Iris pigment epithelial cell (primary cell): Measurements from ENCODE around the gene IL1RAPL2.
A peak's percentile ranks its signal among the peaks of the same experiment; 100 is the strongest.
"Not testable (repeated sequence)": the region's sequence is repeated elsewhere in the genome, so short reads cannot be mapped to it uniquely, and the experiment has no call there.

Experiments
- DNase-seq: peaks from one replicate; pipeline ENCODE4 v3.0.0-alpha.2; 2011; ENCODE audit warnings: low read depth

IL1RAPL2 gene

DNA sequence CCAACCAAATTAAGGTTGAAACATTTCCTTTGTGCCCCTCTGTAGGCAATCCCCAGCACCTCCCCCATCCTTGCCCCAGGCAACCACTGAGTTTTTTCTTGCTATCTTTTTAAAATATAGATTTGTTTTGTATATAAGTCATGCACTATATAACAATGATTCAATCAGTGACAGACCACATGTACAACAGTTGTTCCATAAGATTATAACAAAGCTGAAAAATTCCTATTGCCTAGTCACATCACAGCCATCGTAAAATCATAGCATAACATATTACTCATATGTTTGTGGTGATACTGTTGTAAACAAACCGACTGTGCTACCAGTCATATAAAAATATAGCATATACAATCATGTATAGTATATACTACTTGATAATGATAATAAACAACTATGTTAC is 1044.4 kb downstream of the IL1RAPL2 start:
- DNase-seq = peak; percentile 33

DNA sequence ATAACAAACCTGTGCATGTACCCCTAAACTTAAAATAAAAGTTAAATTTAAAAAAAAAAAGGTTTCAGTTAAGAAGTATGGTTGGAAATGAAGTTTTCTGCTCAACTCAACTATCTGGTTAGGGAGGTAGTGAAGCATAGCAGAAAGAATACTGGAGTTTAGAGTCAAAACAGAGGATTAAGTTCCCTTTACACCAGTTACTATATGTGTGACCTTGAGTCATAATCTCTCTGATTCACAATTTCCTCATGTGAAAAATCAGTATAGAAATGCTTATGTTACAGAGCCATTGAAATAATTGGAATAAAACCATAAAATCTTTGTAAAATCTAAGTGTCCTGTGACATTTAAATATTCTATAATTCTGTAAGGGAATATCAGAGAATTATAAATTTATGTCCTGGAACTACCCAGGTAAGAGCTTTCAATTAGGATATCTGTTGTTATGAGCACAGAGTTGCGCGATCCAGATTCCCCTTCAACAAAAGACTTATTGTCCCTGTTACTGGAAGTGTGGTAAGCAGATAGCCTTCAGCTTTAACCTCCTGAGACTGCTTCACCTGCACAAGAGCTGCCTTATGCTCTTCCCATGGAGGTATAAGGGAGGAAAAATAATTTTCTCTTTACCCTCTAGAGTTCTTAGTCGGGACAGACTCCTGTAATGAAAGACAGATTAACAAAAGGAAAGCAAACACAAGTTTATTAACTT is 1052.5 kb downstream of the IL1RAPL2 start:
- DNase-seq = peak; percentile 28

DNA sequence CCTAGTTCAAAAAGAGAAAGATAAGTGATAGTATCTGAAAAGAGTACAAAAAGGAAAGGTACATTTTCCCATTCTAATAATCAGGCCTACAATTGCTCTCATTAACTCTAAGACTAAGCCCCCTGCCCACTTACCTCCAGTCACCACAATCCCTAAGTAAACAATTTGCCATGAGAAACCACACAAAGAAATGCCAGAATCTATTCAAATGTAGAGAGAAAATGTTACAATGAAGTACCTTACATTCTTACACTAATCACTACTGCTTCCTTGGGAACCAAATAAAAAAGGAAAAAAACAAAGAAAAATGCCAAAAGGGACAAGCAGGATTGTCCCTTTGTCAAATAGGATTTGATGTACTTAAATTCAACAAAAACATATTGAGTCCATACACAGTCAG is 1068.2 kb downstream of the IL1RAPL2 start:
- no peak for DNase-seq

DNA sequence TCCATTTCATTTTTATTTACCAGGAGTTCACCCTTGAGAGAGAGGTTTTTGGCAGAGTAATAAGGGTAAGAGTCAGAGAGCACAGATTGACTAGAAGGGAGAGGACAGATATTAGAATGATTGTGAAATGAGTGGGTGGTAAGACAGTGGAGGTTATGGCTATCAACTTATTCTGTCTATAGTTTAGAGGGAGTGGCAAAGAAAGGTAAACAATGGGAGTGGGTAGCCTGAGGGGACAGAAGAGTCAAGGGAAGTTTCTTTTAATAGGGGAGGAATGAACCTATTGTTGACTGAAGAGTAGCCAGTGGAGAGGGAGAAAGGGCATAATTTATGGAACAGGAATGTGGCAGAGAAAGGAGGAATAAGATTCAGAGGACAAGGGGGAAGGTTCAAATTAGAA is 1069.8 kb downstream of the IL1RAPL2 start:
- DNase-seq = no peak

DNA sequence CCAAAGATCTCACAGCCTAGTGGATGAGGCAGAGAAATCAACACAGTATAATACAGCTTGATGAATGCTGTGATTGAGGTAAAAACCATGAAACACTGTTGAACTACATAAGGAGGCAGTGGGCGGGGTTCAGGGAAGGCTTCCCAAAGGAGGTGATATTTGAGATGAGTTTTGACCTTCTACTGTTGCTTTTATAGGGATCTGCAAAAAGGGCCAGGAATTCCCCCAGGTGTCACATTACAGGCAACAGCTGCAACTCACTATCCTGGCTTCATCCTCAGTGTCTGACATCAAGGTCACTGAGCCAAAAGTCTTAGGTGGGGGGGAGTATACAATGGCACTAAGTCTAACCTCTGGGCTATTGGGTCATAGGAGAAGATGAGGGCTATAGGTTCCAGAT is 1070.7 kb downstream of the IL1RAPL2 start:
- DNase-seq = peak; percentile 28

DNA sequence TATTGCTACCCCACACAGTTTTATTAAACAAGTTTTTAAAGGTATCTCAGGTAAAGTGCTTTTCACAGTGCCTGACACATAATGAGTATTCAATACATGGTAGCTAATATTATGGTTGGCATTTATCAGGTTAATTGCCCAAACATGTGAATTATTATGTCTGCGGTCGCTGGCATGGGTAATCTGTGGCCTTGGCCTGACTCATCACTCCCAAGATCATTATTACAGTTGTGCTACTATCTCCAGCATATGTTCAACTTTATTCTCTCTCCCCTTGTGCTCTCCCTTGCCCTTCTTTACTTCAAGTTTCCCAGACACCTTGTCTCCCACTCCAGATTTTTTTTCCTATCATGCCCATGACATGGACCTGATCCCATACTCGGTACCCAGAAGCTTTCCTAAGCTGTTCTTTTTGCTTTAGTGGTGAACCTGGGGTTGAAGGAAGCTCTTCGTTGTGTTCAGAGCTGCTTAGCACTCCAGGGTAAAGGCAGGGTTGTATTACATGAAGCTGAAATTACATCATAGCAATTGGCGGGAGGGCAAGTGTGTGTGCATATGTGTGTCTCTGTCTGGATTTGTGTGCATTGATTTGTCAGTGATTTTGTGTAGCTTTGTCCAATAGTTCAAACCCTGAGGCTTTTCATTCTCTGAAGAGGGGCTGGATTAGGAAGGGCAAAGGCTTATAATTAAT is 1079.8 kb downstream of the IL1RAPL2 start:
- DNase-seq = peak; percentile 42

DNA sequence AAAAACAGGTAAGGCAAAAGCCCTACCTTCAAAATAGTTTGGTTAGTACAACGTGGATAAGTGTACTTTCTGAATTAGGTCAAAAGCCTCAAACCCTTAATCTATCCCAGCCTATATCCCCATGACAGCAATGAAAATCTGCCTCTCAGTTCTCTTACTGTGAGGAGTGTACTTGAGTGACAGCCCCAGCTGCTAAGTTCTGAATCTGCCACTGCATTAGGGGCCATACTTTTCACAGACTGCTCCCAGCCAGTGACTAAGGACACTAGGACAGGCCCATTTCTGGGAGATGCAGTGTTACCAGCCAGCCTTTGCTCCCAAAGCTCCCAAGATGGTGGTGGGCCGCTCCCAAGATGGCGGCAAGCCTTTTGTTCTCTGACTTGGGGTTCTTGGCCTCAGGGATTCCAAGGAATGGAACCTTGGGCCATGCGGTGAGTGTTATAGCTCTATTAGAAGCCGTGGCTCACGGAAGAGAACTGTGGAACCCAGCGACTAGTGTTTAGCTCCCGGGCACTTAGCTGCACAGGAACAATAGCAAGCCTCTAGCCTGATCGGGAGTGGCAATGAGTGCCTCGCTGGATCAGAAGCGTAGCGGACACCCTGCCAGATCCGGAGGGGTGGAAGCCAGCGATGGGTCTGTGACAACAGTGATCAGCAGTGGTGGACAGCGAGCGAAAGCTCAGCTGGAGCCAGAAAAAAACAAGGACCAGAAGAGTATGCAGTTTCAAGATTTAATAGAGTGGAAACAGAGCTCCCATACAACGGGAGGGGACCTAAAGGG is 1080.8 kb downstream of the IL1RAPL2 start:
- DNase-seq = no peak

DNA sequence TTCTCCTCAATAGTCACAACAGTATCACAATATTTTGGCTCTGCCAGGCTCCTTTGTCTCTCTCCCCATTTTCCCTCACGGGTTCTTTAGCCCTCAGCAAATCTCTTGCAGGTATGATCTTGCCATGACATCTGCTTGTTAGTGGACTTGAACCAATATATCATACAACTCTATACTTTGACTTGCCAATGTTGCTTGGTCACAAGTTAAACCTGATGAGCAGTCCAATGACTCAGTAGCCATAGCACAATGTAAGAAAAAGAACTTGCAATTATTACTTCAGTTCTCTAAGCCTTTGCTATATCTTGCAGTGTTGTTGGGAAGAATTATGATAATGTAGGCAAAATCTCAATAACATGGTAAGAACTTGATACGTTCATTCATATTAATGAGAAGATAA is 1081.8 kb downstream of the IL1RAPL2 start:
- DNase-seq = no peak

DNA sequence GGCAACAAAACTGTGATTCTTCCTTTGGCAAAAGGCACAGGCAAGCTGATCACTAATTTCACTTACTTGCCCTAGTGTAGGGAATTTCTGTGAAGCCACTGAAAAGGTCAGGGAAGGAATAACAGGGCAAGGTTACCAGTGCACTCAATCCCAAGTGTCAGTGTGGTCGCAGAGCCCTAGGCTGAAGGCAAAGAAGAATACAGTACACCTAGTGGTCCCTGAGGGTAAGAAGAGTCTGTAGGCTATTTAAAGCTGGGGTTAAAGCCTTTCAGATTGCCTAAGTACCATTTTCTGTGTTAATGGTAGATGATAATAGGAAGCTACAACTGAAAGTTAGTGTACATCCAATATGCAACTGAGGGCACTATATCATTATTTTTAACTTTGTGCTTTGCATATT is 1082.7 kb downstream of the IL1RAPL2 start:
- no peak for DNase-seq

DNA sequence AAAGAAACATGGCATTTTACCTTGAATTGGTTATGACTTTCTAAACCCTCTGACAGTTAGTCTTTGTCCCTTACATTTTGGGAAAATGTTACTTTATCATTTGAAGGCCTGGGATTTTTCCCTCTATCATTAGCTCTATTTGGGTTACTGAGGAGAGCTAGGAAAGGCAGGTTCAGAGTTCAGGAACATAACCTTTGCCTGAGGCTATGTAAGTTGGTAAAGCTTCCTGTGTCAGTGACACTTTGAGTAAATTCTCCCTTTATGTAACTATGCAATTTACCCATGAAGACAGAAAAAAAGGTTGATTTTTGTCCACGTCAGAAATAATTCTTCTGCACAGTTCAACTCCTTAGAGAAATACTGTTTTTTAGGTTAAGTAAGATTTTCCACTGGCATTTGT is 1084.6 kb downstream of the IL1RAPL2 start:
- no peak for DNase-seq

DNA sequence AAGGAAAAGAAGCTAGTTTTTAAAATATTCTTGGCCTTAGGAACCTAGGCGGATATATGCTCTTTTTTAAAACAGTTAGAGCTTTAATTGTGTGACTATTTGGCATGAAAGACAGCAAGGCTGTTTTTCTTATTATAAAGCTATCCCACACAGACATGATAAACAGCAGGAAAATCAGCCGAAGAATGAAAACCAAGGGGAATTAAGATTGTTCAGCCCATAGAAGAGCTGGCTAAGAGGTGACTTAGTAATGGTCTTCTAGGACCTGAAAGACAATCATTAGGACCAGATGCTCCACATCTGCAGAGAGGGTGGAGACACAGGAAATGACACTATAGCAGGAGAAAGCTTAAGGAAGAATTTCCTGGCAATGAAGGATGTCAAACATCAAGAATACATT is 1085.0 kb downstream of the IL1RAPL2 start:
- no peak for DNase-seq

DNA sequence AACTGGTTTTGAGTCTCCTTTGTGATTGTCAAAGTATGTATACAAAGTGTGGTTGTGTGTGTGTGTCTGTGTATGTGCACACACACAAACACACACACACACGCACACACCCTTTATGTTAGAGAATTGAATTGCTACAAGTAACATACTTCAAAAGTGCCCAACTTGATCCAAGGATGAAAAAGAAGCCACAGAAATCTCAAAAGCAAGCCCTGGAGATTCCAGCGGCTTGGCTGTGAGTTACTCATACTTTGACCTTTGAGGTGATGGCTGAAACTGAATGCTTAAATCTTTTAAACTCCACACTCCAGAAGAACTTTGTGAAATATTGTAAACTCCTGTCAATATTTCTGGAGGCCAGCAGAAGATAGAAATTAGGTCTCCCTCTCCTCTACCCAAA is 1087.9 kb downstream of the IL1RAPL2 start:
- DNase-seq = peak; percentile 72

DNA sequence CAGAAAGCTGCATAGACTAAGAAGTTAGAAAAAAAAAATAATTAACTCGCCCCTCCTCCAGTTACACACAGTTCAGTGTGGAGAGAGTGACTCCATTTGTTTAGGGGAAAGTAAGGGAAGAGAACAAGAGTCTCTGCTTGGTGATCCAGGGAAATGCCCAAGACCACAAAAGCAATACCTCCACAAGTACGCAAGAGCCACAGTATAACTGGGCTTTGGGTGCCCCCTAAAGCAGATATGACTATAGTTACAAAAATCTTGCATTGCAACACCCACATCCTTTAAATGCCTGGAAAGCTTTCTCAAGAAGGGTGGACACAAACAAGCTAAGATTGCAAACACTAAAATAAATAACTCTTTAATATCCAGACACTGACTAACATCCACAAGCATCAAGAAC is 1092.1 kb downstream of the IL1RAPL2 start:
- peak; percentile 93 for DNase-seq

DNA sequence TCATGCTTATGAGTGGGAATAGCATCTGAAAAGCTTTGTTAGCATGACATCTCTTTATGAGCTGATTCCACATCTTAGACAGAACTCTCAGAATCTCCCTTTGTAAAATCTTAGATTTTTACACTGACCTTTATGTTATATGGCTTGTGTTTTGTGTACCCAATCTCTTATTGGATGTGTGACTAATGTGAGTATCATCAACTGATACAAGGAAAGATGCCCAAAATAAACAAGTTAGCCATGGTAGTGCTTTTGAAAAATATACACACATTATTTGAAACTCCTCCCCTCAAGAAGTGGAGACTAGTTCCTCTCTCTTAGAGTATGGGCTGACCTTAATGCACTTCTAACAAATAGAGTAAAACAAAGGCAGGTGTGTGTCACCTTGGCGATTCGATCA is 1096.2 kb downstream of the IL1RAPL2 start:
- DNase-seq = no peak

DNA sequence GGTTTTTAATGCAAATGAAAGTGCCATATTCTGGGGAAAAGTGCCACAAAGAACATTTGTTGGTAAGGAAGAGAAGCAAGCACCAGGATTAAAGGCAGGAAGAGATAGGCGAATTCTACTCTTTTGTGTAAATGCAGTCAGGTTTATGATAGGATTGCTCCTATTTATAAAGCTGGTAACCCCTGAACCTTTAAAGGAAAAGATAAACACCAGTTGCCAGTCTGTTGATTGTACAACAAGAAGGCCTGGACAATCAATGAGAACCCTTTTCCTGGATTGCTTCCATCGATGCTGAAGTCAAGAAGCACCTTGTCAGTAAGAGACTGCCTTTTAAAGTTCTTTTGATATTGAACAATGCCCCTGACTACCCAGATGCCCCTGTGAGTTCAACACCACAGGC is 1098.2 kb downstream of the IL1RAPL2 start:
- DNase-seq = no peak

DNA sequence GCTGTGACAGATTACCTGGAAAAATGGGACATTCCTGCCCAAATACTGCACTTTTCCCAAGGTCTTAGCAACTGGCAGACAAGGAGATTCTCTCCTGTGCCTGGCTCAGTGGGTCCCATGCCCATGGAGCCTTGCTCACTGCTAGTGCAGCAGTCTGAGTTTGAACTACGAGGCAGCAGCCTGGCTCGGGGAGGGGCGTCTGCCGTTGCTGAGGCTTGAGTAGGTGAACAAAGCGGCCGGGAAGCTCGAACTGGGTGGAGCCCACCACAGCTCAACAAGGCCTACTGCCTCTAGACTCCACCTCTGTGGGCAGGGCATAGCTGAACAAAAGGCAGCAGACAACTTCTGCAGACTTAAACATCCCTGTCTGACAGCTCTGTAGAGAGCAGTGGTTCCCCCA is 1118.3 kb downstream of the IL1RAPL2 start:
- not testable (repeated sequence) for DNase-seq

DNA sequence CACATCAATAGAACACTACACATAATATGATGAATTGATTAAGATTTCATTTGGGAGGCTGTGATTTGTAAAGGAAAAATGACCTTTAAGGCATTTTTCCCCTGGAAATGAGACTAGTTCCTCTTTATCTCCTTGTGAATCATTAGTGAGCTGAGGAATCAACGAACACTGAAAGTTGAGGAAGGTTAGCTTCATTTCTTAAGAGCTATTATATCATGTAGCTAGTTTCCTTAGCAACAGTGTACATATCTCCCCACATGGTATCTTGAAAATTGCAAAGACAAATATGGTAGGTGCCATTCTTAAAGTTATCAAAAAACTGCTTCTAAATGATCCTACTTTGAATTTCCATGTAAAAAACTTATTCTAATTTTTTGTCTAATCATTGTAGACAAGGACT is 1128.8 kb downstream of the IL1RAPL2 start:
- DNase-seq = peak; percentile 28

DNA sequence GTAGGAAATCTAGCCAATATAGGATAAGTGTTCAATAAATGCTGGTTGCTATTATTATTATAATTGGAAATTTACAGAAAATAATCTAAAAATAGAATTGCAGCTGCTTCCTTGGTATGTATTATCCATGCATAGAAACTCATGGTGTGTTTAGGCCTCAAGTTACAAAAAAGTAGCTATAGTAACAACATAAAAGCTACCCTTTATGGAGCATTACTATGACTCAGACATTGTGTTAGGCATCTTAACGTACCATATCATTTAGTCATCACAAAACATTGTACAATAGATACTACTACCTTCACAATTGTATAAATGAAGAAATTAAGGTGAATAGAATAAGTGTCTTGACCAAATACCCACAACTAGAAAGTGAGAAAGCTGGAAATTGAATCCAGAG is 1129.5 kb downstream of the IL1RAPL2 start:
- DNase-seq = peak; percentile 81

DNA sequence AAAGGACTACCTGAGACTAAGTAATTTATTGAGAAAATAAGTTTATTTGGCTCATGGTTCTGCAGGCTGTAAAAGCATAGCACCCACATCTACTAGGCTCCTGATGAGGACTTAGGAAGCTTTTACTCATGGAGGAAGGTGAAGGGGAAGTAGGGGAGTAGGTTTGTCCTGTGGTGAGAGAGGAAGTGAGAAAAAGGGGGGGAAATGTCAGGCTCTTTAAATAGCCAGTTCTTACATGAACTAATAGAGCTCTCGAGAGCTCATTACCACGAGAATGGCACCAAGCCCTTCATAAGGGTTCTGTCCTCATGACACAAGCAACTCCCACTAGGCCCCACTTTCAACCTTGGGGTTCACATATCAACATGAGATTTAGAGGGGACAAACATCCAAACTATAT is 1130.9 kb downstream of the IL1RAPL2 start:
- DNase-seq = no peak

DNA sequence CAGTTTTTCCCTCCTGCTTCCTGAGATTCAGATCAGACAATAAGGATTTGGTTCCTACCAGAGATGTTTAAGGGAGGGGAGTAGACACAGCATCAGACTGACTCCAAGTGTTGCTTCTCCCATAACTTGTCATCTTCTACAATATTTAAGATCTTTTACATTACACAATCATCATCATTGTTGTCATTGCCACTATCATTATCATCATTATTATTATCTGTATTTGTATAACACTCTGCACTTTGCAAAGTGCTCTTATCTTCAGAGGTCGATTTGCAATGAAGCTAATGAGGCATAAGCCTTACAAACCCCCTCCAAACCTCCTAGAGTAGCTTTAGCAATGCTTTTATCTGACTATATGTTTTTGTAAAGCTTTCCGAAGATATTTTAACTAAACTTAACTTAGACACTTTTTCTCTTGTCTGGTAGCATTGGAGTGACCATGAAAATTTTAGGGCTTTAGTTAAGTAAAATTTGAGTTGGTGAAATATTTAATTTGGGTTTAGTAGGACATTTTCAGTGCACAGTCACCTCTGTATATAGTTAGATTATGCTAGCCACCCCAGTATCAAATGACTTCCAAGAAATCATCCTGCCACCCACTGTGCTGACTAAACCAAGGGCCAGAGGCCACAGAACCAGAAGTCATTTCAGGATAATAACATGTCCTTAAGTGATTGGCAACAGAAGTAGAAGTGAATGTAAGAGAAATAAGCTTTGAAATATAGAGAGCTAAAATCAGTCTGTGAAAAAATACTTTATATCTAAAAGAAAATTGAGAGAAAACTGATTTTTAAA is 1132.2 kb downstream of the IL1RAPL2 start:
- DNase-seq = peak; percentile 17

DNA sequence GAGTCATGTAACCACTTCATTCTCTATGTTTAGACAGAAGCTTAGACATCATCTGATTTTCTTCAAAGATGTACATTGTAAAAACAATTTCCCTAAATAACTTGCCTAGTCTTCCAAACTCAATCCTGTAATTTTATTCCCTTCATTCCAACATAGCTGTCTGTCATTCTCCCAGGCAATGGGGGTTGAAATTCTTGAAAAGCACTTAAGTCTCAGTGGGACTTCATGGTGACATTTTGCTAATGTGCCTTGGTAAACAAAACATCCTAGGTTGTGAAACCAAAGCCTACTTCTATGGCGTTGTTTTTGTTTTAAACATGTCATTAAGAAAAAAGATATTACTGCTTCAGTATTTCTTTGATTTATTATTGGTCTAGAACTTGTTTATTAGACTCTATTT is 1134.3 kb downstream of the IL1RAPL2 start:
- DNase-seq = no peak
